ENCODE measurements around the gene EPB41L4B.

Gene EPB41L4B

DNA sequence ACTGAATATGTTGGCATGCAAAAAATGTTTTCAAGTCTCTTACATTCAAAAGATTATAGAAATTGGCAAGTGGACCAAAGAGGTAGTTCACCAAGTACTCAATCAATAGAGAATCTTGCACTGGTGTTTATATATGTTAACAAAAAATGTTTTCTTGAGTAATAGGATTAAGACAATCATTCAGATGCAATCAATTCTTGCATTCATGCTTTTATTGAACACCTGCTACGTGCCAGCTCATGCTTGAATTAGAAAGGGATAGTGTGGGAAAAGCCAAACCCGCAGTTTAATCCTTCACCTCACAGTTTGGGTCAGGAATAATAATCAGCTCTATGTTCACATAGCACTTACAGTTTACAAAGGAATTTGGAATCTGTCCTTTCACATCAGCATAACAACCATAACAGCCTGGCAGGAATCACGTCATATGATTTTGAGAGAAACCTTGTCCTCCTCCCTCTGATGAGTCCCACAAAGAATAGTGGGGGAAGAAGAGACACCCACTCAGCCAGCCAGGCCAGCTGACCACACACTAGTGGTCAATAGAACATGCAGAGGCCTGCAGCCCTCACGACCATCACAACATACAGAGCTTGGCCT lies 117.0 kb downstream of the EPB41L4B start:
- in situ Hi-C loops (cut with MboI; ENCODE audit: low sequenced_read_pairs, unreplicated experiment): no loop called here
- TF ChIP-seq, protein P1, sequence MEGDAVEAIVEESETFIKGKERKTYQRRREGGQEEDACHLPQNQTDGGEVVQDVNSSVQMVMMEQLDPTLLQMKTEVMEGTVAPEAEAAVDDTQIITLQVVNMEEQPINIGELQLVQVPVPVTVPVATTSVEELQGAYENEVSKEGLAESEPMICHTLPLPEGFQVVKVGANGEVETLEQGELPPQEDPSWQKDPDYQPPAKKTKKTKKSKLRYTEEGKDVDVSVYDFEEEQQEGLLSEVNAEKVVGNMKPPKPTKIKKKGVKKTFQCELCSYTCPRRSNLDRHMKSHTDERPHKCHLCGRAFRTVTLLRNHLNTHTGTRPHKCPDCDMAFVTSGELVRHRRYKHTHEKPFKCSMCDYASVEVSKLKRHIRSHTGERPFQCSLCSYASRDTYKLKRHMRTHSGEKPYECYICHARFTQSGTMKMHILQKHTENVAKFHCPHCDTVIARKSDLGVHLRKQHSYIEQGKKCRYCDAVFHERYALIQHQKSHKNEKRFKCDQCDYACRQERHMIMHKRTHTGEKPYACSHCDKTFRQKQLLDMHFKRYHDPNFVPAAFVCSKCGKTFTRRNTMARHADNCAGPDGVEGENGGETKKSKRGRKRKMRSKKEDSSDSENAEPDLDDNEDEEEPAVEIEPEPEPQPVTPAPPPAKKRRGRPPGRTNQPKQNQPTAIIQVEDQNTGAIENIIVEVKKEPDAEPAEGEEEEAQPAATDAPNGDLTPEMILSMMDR (IDR thresholded peaks at IDR 0.05; ENCODE audit: borderline replicate concordance, control extremely low read depth, extremely low read depth, insufficient read depth, missing control alignments): no peak
- DNase-seq (ENCODE audit: low spot score): no peak

DNA sequence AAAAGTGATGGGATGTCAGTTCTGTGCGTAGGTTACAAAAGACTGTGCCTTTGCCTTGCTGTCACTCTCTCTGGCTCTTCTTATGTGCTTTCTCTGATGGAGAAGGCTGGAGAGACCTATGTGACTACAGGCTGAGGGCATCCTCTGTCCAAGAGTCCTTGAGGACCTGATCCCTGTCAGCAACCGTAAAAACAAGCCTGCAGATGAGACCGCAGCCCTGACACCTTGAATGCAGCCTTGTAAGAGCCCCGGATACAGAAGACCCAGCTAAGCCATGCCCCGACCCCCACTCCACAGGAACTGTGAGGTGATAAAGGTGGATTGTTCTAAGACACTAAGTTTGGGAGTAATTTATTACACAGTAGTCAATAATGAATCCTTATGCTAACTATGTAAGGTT lies 121.2 kb downstream of the EPB41L4B start:
- DNase-seq (ENCODE audit: low spot score): no peak
- TF ChIP-seq, protein P1 (IDR thresholded peaks at IDR 0.05; ENCODE audit: borderline replicate concordance, control extremely low read depth, extremely low read depth, insufficient read depth, missing control alignments): no peak
- in situ Hi-C loops (cut with MboI; ENCODE audit: low sequenced_read_pairs, unreplicated experiment): no loop called here

GRCh38 chr9:109198736-109199382 lies 122.0 kb downstream of the EPB41L4B start:
- in situ Hi-C loops (cut with MboI; ENCODE audit: low sequenced_read_pairs, unreplicated experiment): no loop called here
- DNase-seq (ENCODE audit: low spot score): no peak
- TF ChIP-seq, protein P1 (IDR thresholded peaks at IDR 0.05; ENCODE audit: borderline replicate concordance, control extremely low read depth, extremely low read depth, insufficient read depth, missing control alignments): peak; percentile 25

- in situ Hi-C loops (cut with MboI; ENCODE audit: low sequenced_read_pairs, unreplicated experiment): no loop called here
- TF ChIP-seq, protein P1 (IDR thresholded peaks at IDR 0.05; ENCODE audit: borderline replicate concordance, control extremely low read depth, extremely low read depth, insufficient read depth, missing control alignments): no peak
- no peak for DNase-seq (ENCODE audit: low spot score)
Measured at GRCh38 chr9:109193974-109194556, 126.8 kb downstream of the EPB41L4B start.

DNA sequence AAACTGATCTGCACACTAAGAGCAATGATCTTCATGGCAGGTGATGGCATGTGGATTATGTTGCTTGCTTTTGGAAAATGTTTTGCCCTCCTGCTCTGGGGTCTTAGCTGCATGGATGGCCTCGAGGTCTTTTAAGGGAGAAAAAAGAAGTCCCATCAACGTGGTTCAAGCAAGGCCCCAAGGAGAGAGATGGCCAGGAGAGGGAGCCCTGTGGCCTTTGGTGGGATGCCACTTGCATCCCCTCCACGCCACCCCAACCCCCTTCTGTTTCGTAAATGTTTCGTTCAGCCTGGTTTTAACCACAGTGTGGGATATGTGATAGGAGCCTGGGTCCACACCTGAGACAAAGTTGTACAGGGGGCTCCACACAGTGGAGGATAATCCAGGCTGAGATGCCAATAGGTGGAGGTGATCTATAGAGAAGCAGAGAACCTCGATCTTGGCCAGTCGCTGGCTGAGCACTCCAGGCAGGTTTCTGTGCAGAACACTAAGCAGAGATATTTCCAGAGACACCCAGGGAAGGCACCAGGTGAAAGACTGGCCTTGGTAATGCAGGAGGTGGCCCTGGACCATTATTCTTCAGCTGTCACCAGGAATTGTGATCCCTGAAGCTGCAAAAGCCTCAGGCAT lies 128.0 kb downstream of the EPB41L4B start:
- TF ChIP-seq, protein P1 (IDR thresholded peaks at IDR 0.05; ENCODE audit: borderline replicate concordance, control extremely low read depth, extremely low read depth, insufficient read depth, missing control alignments): peak; percentile 17
- in situ Hi-C loops (cut with MboI; ENCODE audit: low sequenced_read_pairs, unreplicated experiment): no loop called here
- peak; percentile 36 for DNase-seq (ENCODE audit: low spot score)

GRCh38 chr9:109191746-109192145 lies 129.1 kb downstream of the EPB41L4B start:
- no peak for DNase-seq (ENCODE audit: low spot score)
- in situ Hi-C loops (cut with MboI; ENCODE audit: low sequenced_read_pairs, unreplicated experiment): no loop called here
- TF ChIP-seq, protein P1 (IDR thresholded peaks at IDR 0.05; ENCODE audit: borderline replicate concordance, control extremely low read depth, extremely low read depth, insufficient read depth, missing control alignments): no peak
